Measurements from ENCODE around the gene PAIP2. TPM values are rescaled to one million over a fixed set of nuclear protein-coding genes. Genes with fewer than 3 reads are reported as not detected.

PAIP2 gene
- total RNA-seq, 2 donors from 2014 or later = 108 to 123 TPM

- ATAC-seq = peak; percentile 35 to 38
- DNase-seq = peak; percentile 62
- intact Hi-C loops (cut with DNase I) = no loop called here
These were observed 46.7 kb downstream of the PAIP2 start for GRCh38 chr5:139388198-139388821.

- no peak for ATAC-seq
- intact Hi-C loops (cut with DNase I) = no loop called here
- no peak for DNase-seq
These were observed 48.3 kb downstream of the PAIP2 start, which contains the start of gene MZB1 for GRCh38 chr5:139389701-139390638. MZB1 (minus strand) TSS chr5:139389913; CDS start chr5:139389856, 57 bp downstream.

- DNase-seq (no peak), ATAC-seq (no peak)
- intact Hi-C loops (cut with DNase I) = no loop called here
These were observed 49.2 kb downstream of the PAIP2 start for GRCh38 chr5:139390639-139391569.

- ATAC-seq (no peak), DNase-seq (no peak)
- intact Hi-C loops (cut with DNase I) = no loop called here
These were observed 50.1 kb downstream of the PAIP2 start for GRCh38 chr5:139391570-139392323.

GRCh38 chr5:139392324-139392677, 50.6 kb downstream of the PAIP2 start:
- no peak for DNase-seq
- intact Hi-C loops (cut with DNase I) = no loop called here
- ATAC-seq = peak in 1 of 2 donors; percentile 0

- DNase-seq (peak; percentile 67), ATAC-seq (peak; percentile 21 to 28)
- intact Hi-C loops (cut with DNase I) = no loop called here
These were observed 51.2 kb downstream of the PAIP2 start for GRCh38 chr5:139392678-139393496.

- intact Hi-C loops (cut with DNase I) = no loop called here
- ATAC-seq (no peak), DNase-seq (no peak)
These were observed 52.0 kb downstream of the PAIP2 start for GRCh38 chr5:139393497-139394122.

GRCh38 chr5:139394123-139394653, 52.5 kb downstream of the PAIP2 start:
- intact Hi-C loops (cut with DNase I) = no loop called here
- ATAC-seq = peak; percentile 25 to 38
- peak; percentile 77 for DNase-seq

GRCh38 chr5:139394654-139395566, 53.3 kb downstream of the PAIP2 start, which contains the start of gene PROB1:
PROB1 (minus strand) TSS chr5:139395104; CDS start chr5:139395081, 23 bp downstream.
- peak; percentile 75 to 76 for ATAC-seq
- intact Hi-C loops (cut with DNase I) = no loop called here
- peak; percentile 74 for DNase-seq

- DNase-seq (no peak), ATAC-seq (peak in 1 of 2 donors; percentile 48)
- intact Hi-C loops (cut with DNase I) = no loop called here
These were observed 54.4 kb downstream of the PAIP2 start for GRCh38 chr5:139395844-139396640.

GRCh38 chr5:139396691-139397090, 55.0 kb downstream of the PAIP2 start:
- DNase-seq = no peak
- intact Hi-C loops (cut with DNase I) = no loop called here
- ATAC-seq = no peak

GRCh38 chr5:139397921-139398320, 56.3 kb downstream of the PAIP2 start:
- DNase-seq (no peak), ATAC-seq (no peak)
- intact Hi-C loops (cut with DNase I) = no loop called here

- intact Hi-C loops (cut with DNase I) = no loop called here
- DNase-seq (no peak), ATAC-seq (no peak)
These were observed 58.0 kb downstream of the PAIP2 start for GRCh38 chr5:139399501-139400121.

GRCh38 chr5:139401546-139401945, 59.9 kb downstream of the PAIP2 start:
- intact Hi-C loops (cut with DNase I) = no loop called here
- DNase-seq = no peak
- ATAC-seq = no peak

Measured in left cardiac atrium (tissue), 4 donors.